SIG-M5 treated with dmso at 0.1 percent for 504 hours (cell line): ENCODE data around the gene CDC42EP3.

Experiments used
- DNase-seq: peaks from one replicate; lab custom pipeline; 2025; ENCODE audit not compliant: unreplicated experiment; lab: John Stamatoyannopoulos, UW

The CDC42EP3 gene

DNA sequence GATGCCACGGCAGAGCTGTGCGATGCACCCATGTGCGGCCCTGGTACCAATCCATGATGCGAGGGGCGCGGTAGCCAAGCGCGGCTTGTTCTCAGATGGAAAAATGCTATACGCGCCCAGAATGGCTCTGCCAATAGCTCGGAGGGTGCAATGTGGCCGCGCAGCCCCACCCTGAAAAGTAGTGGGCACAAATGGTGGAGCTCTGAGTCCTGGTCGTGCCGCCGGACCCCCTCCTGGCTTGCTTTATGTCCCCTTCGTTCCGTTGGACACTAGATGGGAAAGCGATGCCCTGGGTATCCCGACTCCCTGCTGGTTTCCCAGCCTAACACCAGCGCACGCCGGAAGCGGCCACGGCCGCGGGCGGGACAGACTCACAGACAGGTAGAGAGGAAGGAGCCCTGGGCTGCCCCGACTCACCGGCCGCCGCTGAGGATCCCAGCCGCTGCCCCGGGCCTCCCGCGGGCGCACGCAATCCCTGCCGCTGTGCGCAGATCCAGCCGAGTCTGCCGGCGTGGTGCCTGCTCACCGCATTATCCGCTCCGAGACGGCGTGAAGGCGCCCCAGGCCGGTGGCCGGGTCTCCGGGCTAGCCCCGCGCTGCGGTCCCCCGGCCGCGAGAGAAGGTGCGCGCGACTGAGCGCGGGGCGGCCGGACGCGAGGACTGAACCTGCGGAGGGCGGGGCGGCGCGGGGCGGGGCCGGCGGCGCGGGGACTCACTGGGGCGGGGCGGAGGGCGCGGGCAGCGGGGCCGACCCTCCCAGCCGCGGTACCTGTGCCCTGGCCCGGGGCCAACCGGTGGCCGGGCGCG is at the start of gene CDC42EP3:
Gene CDC42EP3 (minus strand): TSS at position 634 of the 807 bp plus-strand sequence. CDS start 25,055 bp downstream, outside the sequence.
- DNase-seq = no peak

GRCh38 chr2:37721201-37721560 is 49.7 kb upstream of the CDC42EP3 start:
- no peak for DNase-seq

- no peak for DNase-seq
Observed at GRCh38 chr2:37720533-37721200, 49.2 kb upstream of the CDC42EP3 start.

GRCh38 chr2:37718515-37719161 is 47.2 kb upstream of the CDC42EP3 start:
- DNase-seq = no peak

GRCh38 chr2:37713258-37713700 is 41.8 kb upstream of the CDC42EP3 start:
- peak; percentile 92 for DNase-seq

- DNase-seq = no peak
Observed at GRCh38 chr2:37711831-37712230, 40.4 kb upstream of the CDC42EP3 start.

- peak; percentile 95 for DNase-seq
Observed at GRCh38 chr2:37711308-37711731, 39.9 kb upstream of the CDC42EP3 start.

DNA sequence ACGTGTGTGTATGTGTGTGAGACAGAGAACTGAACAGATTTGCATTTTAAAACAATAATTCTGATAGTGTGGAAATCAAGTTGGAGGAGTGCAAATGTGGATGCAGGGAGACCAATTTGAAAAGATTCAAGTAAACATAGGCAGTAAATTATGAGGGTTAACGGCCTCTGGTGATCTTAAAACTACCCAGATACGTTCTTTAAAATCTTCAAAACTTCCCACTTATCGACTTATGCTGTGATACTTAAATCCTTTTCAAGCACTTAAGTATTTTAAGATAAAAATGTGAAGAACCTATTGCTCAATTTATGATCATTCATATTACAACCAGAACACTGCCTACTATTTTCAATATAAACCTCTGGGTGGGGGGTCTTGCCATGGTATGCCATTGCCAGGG is 37.7 kb upstream of the CDC42EP3 start:
- no peak for DNase-seq

- peak; percentile 83 for DNase-seq
Observed at GRCh38 chr2:37708146-37708545, 36.7 kb upstream of the CDC42EP3 start.

DNA sequence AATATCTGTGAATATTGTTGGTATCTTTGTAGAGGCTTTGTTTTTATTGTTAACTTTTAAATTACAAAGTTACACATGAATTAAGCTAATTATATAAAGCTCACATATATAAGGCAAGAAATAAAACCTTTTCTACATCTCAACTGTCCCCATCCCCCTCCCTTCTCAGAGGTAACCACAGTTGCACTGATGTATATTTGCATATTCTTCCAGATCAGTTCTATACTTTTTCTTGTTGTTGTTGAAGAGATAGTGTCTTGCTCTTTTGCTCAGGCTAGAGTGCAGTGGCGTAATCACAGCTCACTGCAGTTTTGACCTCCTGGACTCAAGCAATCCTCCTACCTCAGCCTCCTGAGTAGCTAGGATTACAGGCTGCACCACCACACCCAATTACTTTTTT is 36.0 kb upstream of the CDC42EP3 start:
- no peak for DNase-seq

DNA sequence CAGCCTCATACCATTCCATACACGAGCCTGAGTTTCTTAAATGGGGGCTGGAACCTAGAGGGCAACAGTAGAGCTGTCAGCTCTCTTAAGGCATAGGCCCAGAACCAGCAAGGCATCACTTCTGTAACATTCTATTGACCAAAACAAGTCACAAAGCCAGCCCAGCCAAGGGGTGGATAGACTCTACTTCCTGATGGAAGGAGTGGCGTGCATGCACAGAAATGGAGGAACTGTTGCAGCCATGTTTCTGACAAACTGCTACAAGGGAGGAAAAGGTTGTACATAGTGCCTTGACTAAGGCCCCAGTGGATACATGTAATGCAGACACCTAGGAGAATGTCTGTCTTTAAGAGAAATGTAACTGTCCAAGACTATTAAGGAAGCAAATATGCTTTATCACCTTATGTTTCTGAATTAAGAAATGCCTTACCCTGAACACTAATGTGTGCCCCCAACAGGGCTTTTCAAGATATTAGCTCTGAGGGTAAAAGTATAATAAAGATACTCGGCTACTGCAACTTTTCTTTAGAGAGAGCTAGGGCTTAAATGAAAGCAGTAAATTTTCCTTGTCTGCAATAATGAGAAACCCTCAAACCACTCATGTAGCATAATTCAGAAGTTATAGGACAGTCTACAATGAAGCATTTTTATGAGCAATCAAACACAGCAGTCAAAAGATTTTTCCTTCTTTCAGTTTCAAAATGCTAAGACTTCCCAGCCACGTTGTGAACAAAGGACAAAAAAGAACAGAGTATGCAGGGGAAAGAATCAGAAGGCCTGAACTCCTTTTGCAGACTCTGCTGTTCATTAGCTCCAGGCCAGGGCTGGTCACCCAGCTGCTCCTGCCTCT is 35.1 kb upstream of the CDC42EP3 start:
- DNase-seq = no peak

DNA sequence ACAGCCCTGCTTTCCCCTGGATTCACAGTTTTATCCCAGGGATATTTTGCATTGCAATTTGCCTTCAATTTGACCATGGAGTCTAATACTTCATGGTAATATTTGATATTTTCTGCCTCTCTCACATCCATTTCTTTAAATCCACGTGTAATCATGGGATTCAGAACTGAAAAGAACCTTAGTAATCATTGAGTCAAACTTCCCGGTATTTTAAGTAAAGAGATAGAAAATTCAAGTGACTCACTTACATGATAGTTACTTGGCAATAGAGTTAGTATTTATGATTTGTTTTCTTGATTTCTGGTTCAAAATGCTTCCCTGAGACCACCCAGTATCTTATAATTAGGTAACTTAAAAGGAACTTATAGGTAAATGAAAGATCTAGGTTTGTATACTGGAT is 33.7 kb upstream of the CDC42EP3 start:
- no peak for DNase-seq

GRCh38 chr2:37698931-37699481 is 27.6 kb upstream of the CDC42EP3 start:
- DNase-seq = no peak

GRCh38 chr2:37695336-37695735 is 23.9 kb upstream of the CDC42EP3 start:
- no peak for DNase-seq

- no peak for DNase-seq
Observed at GRCh38 chr2:37692711-37693110, 21.3 kb upstream of the CDC42EP3 start.

DNA sequence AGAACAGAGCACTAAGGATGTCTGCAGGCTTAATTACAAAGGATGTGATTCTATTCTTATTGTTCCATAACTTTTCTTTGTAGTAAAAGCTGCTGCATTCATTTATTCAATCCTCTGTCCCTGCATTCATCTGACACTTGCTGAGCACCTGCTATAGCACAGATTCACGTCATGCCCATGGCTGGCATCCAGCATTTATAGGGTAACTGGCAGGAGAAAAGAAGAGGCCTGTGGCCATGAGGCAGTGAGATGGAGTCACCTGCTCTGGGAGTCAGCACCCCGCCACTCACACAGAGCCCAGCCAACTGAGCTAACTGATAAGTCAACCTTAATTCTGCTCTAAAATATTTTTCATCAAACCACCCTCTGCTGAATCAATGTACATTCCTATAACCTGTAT is 18.3 kb upstream of the CDC42EP3 start:
- no peak for DNase-seq

GRCh38 chr2:37688771-37689468 is 17.5 kb upstream of the CDC42EP3 start:
- no peak for DNase-seq

GRCh38 chr2:37686792-37687526 is 15.5 kb upstream of the CDC42EP3 start:
- no peak for DNase-seq

DNA sequence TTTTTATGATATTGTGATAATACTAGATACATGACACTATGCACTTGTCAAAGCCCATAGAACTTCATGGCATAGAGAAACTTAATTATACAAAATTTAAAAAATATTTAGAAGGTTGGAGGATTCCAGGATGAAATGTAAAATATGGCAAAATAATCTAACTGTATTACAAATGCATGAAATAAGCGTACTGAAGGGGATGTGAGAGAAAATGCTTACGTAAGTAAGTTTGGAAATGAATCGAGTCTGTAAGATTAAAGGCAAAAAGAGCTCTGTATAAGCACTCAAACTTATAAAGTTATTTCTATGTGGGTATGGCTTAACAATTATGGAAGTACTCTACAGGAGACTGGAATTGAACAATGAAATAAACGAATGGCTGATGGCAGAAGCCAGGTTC is 13.4 kb upstream of the CDC42EP3 start:
- no peak for DNase-seq
